HCT116 (cell line): ENCODE data around the gene GUCA2B. TPM values are rescaled to one million over a fixed set of nuclear protein-coding genes. Genes with fewer than 3 reads are reported as not detected.

ENCODE experiments used
- ATAC-seq: fragments of 200-7000 bp; cut with Tn5 transposase; 2 replicates; pipeline ENCODE4 v1.9.1; 2020; ENCODE audit warnings: mild to moderate bottlenecking, moderate library complexity
- BruUV-seq: library from RNA; stranded (reverse); fragments of 400-500 nt; replicated peaks from 2 replicates; lab custom pipeline; 2021; lab: Mats Ljungman, UMichigan
- CTCF ChIA-PET: fragments of 300-600 bp; sonication (Branson Sonifier 250); formaldehyde crosslinking; loops from one replicate; lab custom pipeline; 2021; ENCODE audit warnings: antibody characterized with exemption; lab: Charles Lee
- POLR2A ChIA-PET: fragments of 300-600, 350-600 bp; sonication (Branson Sonifier 250); formaldehyde crosslinking; loops from one replicate; lab custom pipeline; 2021; ENCODE audit warnings: antibody characterized with exemption; lab: Charles Lee
- RAD21 ChIA-PET, 2 experiments: fragments of 300-600 bp; sonication (Branson Sonifier 250); formaldehyde crosslinking; loops; one replicate each; lab custom pipeline; 2023; ENCODE audit warnings: low total read pairs in 2 of 2; ENCODE audit not compliant: uncharacterized antibody in 2 of 2, unreplicated experiment in 2 of 2, low non-redundant PET in 1 of 2; lab: Charles Lee
- DNase-seq: peaks from one replicate; pipeline ENCODE4 v3.0.0-alpha.2; 2010; ENCODE audit warnings: low read depth, low spot score
- H2AFZ ChIP-seq: fragments of 200-600 bp; shearing (Covaris generic), sonication (generic); 2 replicates; pipeline ENCODE4 v1.6.1; 2017; ENCODE audit warnings: low read depth, mixed run types, mixed read lengths, antibody characterized with exemption, low read length; ENCODE audit not compliant: poor library complexity, severe bottlenecking
- H3K27ac ChIP-seq: 2 replicates; pipeline ENCODE4 v1.5.1; 2012; ENCODE audit warnings: low read depth, low read length
- H3K27me3 ChIP-seq: fragments of 200-600 bp; sonication (generic); 2 replicates; pipeline ENCODE4 v1.6.1; 2016; ENCODE audit warnings: mixed run types, low read length, mixed read lengths; ENCODE audit not compliant: insufficient read depth
- H3K36me3 ChIP-seq, 2 experiments: fragments of 200-500 bp in 1 of 2; fragments of 200-600 bp in 1 of 2; sonication (Bioruptor generic) in 1 of 2; sonication (generic) in 1 of 2; 2 replicates each; pipeline versions ENCODE4 v1.5.1 to v1.6.1; 2014 to 2016; ENCODE audit warnings: low read length in 2 of 2, inconsistent platforms in 1 of 2, mixed read lengths in 1 of 2, mixed run types in 1 of 2; ENCODE audit not compliant: insufficient read depth in 2 of 2, control insufficient read depth in 1 of 2
- H3K4me1 ChIP-seq, 2 experiments: fragments of 200-600 bp in 1 of 2; sonication (generic) in 1 of 2; 2 replicates each; pipeline versions ENCODE4 v1.5.1 to v1.6.1; 2012 to 2017; ENCODE audit warnings: low read length in 2 of 2, inconsistent platforms in 1 of 2, mild to moderate bottlenecking in 1 of 2, mixed read lengths in 1 of 2, mixed run types in 1 of 2, moderate library complexity in 1 of 2; ENCODE audit not compliant: insufficient read depth in 2 of 2, control insufficient read depth in 1 of 2
- H3K4me2 ChIP-seq: fragments of 200-600 bp; sonication (generic); 2 replicates; pipeline ENCODE4 v1.6.1; 2017; ENCODE audit warnings: mixed run types, low read length, mixed read lengths
- H3K4me3 ChIP-seq, 2 experiments: fragments of 200-600 bp in 1 of 2; sonication (generic) in 1 of 2; replicated peaks in 1 of 2; 2 replicates each; pipeline ENCODE4 v1.5.1; 2011 to 2016; ENCODE audit warnings: low read length in 2 of 2, control low read depth in 1 of 2, low read depth in 1 of 2, mild to moderate bottlenecking in 1 of 2, mixed read lengths in 1 of 2, mixed run types in 1 of 2
- H3K79me2 ChIP-seq: fragments of 200-600 bp; sonication (generic); 2 replicates; pipeline ENCODE4 v1.6.1; 2017; ENCODE audit warnings: mild to moderate bottlenecking, mixed run types, low read length, moderate library complexity, mixed read lengths; ENCODE audit not compliant: insufficient read depth
- H3K9ac ChIP-seq: fragments of 200-600 bp; sonication (generic); 2 replicates; pipeline ENCODE4 v1.6.1; 2016; ENCODE audit warnings: low read length, mixed read lengths
- H3K9me2 ChIP-seq: fragments of 200-600 bp; sonication (generic), shearing (Covaris generic); 2 replicates; pipeline ENCODE4 v1.6.1; 2017; ENCODE audit warnings: mixed run types, mild to moderate bottlenecking, moderate library complexity; ENCODE audit not compliant: insufficient read depth
- H3K9me3 ChIP-seq, 2 experiments: fragments of 200-500 bp in 1 of 2; fragments of 200-600 bp in 1 of 2; sonication (Bioruptor generic) in 1 of 2; sonication (generic) in 1 of 2; 2 replicates each; pipeline ENCODE4 v1.6.1; 2014 to 2017; ENCODE audit warnings: low read length in 2 of 2, mixed read lengths in 2 of 2, inconsistent platforms in 1 of 2, low read depth in 1 of 2, mild to moderate bottlenecking in 1 of 2, mixed run types in 1 of 2, moderate library complexity in 1 of 2; ENCODE audit not compliant: control insufficient read depth in 1 of 2, insufficient read depth in 1 of 2
- H4K20me1 ChIP-seq: fragments of 200-600 bp; sonication (generic), shearing (Covaris generic); 2 replicates; pipeline ENCODE4 v1.6.1; 2017; ENCODE audit warnings: mixed run types, mild to moderate bottlenecking, moderate library complexity; ENCODE audit not compliant: insufficient read depth
- ATF3 ChIP-seq: IDR thresholded peaks from 2 replicates; pipeline ENCODE4 v1.6.1; 2012
- CBX3 ChIP-seq: IDR thresholded peaks from 2 replicates; pipeline ENCODE4 v1.6.1; 2012; ENCODE audit warnings: low read depth
- CEBPB ChIP-seq: IDR thresholded peaks from 2 replicates; pipeline ENCODE4 v1.6.1; 2012; ENCODE audit warnings: low read depth
- EGR1 ChIP-seq: IDR thresholded peaks from 2 replicates; pipeline ENCODE4 v1.6.1; 2012; ENCODE audit warnings: low read depth
- ELF1 ChIP-seq: IDR thresholded peaks from 2 replicates; pipeline ENCODE4 v1.6.1; 2012; ENCODE audit warnings: low read depth, borderline replicate concordance
- EZH2 ChIP-seq: fragments of 200-600 bp; sonication (generic); IDR thresholded peaks from 2 replicates; pipeline ENCODE4 v1.6.1; 2017; ENCODE audit warnings: antibody characterized with exemption, mixed run types
- JUND ChIP-seq: IDR thresholded peaks from 2 replicates; pipeline ENCODE4 v1.6.1; 2012
- POLR2AphosphoS5 ChIP-seq: IDR thresholded peaks from 2 replicates; pipeline ENCODE4 v1.6.1; 2011; ENCODE audit warnings: mild to moderate bottlenecking, low read depth, low read length, moderate library complexity
- RAD21 ChIP-seq: IDR thresholded peaks from 2 replicates; pipeline ENCODE4 v1.6.1; 2012; ENCODE audit warnings: low read depth, mild to moderate bottlenecking
- SP1 ChIP-seq: IDR thresholded peaks from 2 replicates; pipeline ENCODE4 v1.6.1; 2012; ENCODE audit warnings: low read depth
- SRF ChIP-seq: IDR thresholded peaks from 2 replicates; pipeline ENCODE4 v1.6.1; 2012; ENCODE audit warnings: low read depth
- TCF7L2 ChIP-seq: IDR thresholded peaks from 2 replicates; pipeline ENCODE4 v1.7.0; 2011; ENCODE audit warnings: borderline replicate concordance, inconsistent platforms; ENCODE audit not compliant: insufficient read depth, insufficient read length; ENCODE audit errors: extremely low read depth
- ZNF274 ChIP-seq: fragments of 200-500 bp; sonication (Bioruptor generic); IDR thresholded peaks from 2 replicates; pipeline ENCODE4 v1.6.1; 2014; ENCODE audit warnings: mild to moderate bottlenecking, low read depth, low read length, inconsistent platforms
- intact Hi-C: fragments of 100-400 bp; cut with micrococcal nuclease; formaldehyde crosslinking; loops from 2 replicates; pipeline ENCODE4 v1.10.0; 2022
- total RNA-seq: library from RNA; stranded (reverse); gene quantifications from one replicate; pipeline ENCODE4 v1.2.1, GENCODE V29; 2021; ENCODE audit not compliant: unreplicated experiment

The GUCA2B gene
- total RNA-seq, 1 experiment from 2014 or later = not detected

- Histone ChIP-seq H3K4me2 (no peak overlapping the region), H3K36me3 (peaks cover 0 to 10% of the 10 kb centered on the region in 2 experiments; a peak in 1 of 4 replicates), H4K20me1 (0 out of 2 replicates have a peak, but pooled peaks cover 5% of the 10 kb centered on the region), H3K4me3 (no peak overlapping the region), H3K79me2 (no peaks in the 10 kb centered on the region), H3K9ac (no peak overlapping the region), H3K9me2 (no peaks in the 10 kb centered on the region), H2AFZ (no peak overlapping the region), H3K27ac (no peak overlapping the region), H3K9me3 (no peaks in the 10 kb centered on the region), H3K27me3 (no peaks in the 10 kb centered on the region), H3K4me1 (no peaks in the 10 kb centered on the region)
- ChIA-PET POLR2A (no interaction called here), CTCF (no interaction called here), RAD21 (no interaction called here)
- no TSS peak for BruUV-seq
- DNase-seq (no peak), ATAC-seq (no peak)
- no peak for TF ChIP-seq ELF1
- no peak for TF ChIP-seq EGR1
- TF ChIP-seq EZH2 = no peak
- TF ChIP-seq JUND = no peak
- no peak for TF ChIP-seq CBX3
- TF ChIP-seq ATF3 = no peak
- no peak for TF ChIP-seq POLR2AphosphoS5
- no peak for TF ChIP-seq SP1
- no peak for TF ChIP-seq TCF7L2
- TF ChIP-seq SRF = no peak
- no peak for TF ChIP-seq ZNF274
- TF ChIP-seq CEBPB = no peak
- TF ChIP-seq RAD21 = no peak
- intact Hi-C loops = no loop called here
These were observed 28.5 kb downstream of the GUCA2B start for GRCh38 chr1:42181687-42182086.
